Neural progenitor cell (in vitro differentiated cells): Measurements from ENCODE around the gene KAZN. TPM values are rescaled to one million over a fixed set of nuclear protein-coding genes. Genes with fewer than 3 reads are reported as not detected.

ENCODE experiments used
- DNase-seq: peaks from one replicate; pipeline ENCODE4 v3.0.0-alpha.2; 2016; ENCODE audit warnings: low spot score
- H2AFZ ChIP-seq: fragments of 200-600 bp; sonication (generic); replicated peaks from 2 replicates; pipeline ENCODE4 v1.6.1; 2016; ENCODE audit warnings: antibody characterized with exemption
- H3F3A ChIP-seq: fragments of 200-600 bp; sonication (generic); 2 replicates; pipeline ENCODE4 v1.6.1; 2016; ENCODE audit warnings: antibody characterized with exemption, low read depth
- H3K27ac ChIP-seq: fragments of 200-600 bp; sonication (generic); 2 replicates; pipeline ENCODE4 v1.5.1; 2016; ENCODE audit warnings: mild to moderate bottlenecking
- H3K27me3 ChIP-seq: fragments of 200-600 bp; sonication (generic); 2 replicates; pipeline ENCODE4 v1.6.1; 2016; ENCODE audit warnings: mild to moderate bottlenecking, moderate library complexity
- H3K36me3 ChIP-seq: fragments of 200-600 bp; sonication (generic); 2 replicates; pipeline ENCODE4 v1.5.1; 2016
- H3K4me1 ChIP-seq: fragments of 200-600 bp; sonication (generic); 2 replicates; pipeline ENCODE4 v1.6.1; 2016; ENCODE audit warnings: mixed run types
- H3K4me2 ChIP-seq: fragments of 200-600 bp; sonication (generic); 2 replicates; pipeline ENCODE4 v1.6.1; 2016
- H3K4me3 ChIP-seq: fragments of 200-600 bp; sonication (generic); 2 replicates; pipeline ENCODE4 v1.5.1; 2016
- H3K79me2 ChIP-seq: fragments of 200-600 bp; sonication (generic); 2 replicates; pipeline ENCODE4 v1.6.1; 2016; ENCODE audit warnings: low read depth
- H3K9ac ChIP-seq: fragments of 200-600 bp; sonication (generic); 2 replicates; pipeline ENCODE4 v1.6.1; 2016
- H3K9me3 ChIP-seq: fragments of 200-600 bp; sonication (generic); 2 replicates; pipeline ENCODE4 v1.5.1; 2016; ENCODE audit warnings: low read depth
- H4K20me1 ChIP-seq: fragments of 200-600 bp; sonication (generic); 2 replicates; pipeline ENCODE4 v1.6.1; 2016; ENCODE audit warnings: low read depth
- H3K27ac Mint-ChIP-seq: 3 replicates; pipeline ENCODE4 v1.8.0; 2021; ENCODE audit warnings: mixed read lengths
- H3K27me3 Mint-ChIP-seq: 2 replicates; pipeline ENCODE4 v1.8.0; 2022; ENCODE audit warnings: low read depth, mild to moderate bottlenecking, inconsistent platforms, moderate library complexity, mixed read lengths; ENCODE audit not compliant: insufficient read depth
- H3K36me3 Mint-ChIP-seq: 3 replicates; pipeline ENCODE4 v1.8.0; 2021; ENCODE audit warnings: mixed read lengths
- H3K4me1 Mint-ChIP-seq: 3 replicates; pipeline ENCODE4 v1.8.0; 2021; ENCODE audit warnings: mixed read lengths
- H3K4me3 Mint-ChIP-seq: 3 replicates; pipeline ENCODE4 v1.8.0; 2021; ENCODE audit warnings: mild to moderate bottlenecking, moderate library complexity, mixed read lengths
- H3K9me3 Mint-ChIP-seq: 3 replicates; pipeline ENCODE4 v1.8.0; 2020; ENCODE audit warnings: mixed read lengths
- CTCF ChIP-seq: fragments of 200-600 bp; sonication (generic); IDR thresholded peaks from 2 replicates; pipeline ENCODE4 v1.5.1; 2017; ENCODE audit warnings: antibody characterized with exemption, mild to moderate bottlenecking
- EZH2 ChIP-seq: fragments of 200-600 bp; sonication (generic); IDR thresholded peaks from 2 replicates; pipeline ENCODE4 v1.6.1; 2017; ENCODE audit warnings: antibody characterized with exemption, mild to moderate bottlenecking, moderate library complexity
- EZH2phosphoT487 ChIP-seq: fragments of 200-600 bp; sonication (generic); IDR thresholded peaks from 2 replicates; pipeline ENCODE4 v1.6.1; 2017; ENCODE audit warnings: antibody characterized with exemption
- total RNA-seq: library from RNA; depleted of rRNA; stranded (reverse); fragments of >200 nt; gene quantifications from 2 replicates; pipeline ENCODE4 v1.2.3, GENCODE V29; 2015; ENCODE audit warnings: low replicate concordance

The KAZN gene
- total RNA-seq, 1 donor from 2014 or later: 6.1 TPM

DNA sequence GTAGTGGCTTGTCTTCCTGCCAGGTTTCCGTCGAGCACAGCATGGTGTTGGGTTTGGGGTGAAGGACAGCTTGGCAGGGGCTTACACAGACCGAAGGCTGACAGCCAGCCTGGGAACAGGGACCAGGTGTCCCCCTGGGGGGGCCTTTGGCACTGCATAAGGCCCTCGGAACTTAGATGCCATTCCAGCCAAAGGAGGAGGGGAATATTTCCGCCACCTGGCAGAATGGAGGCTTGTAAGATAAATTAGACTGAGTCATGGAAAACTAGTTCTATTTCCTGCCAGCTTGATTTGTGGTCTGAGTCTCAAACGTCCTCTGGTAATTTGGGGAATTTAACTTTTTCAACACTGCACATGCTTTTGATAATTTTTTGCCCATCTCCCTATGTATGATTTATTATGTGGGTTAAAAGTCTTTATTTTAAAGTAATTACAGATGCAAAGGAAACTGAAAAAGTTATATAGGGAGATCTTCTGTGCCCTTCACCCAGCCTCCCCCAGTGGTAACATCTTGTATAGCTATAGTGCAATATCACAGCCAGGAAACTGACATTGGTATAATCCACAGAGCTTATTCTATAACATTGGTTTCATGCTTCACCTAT lies 543.6 kb downstream of the KAZN start:
- H2AFZ ChIP-seq: no peak overlapping the region
- no peaks in the 10 kb centered on the region for H3K27me3 ChIP-seq
- no peak overlapping the region for H3K27ac ChIP-seq
- Mint-ChIP-seq H3K27me3 (peaks cover 23% of the 10 kb centered on the region), H3K9me3 (peaks cover 3% of the 10 kb centered on the region), H3K4me1 (peaks cover 39% of the 10 kb centered on the region), H3K4me3 (no peak overlapping the region), H3K27ac (no peak overlapping the region), H3K36me3 (no peaks in the 10 kb centered on the region)
- H3K4me1 ChIP-seq: peaks cover 3% of the 10 kb centered on the region
- H4K20me1 ChIP-seq: no peaks in the 10 kb centered on the region
- H3K9me3 ChIP-seq: no peaks in the 10 kb centered on the region
- peaks cover 6% of the 10 kb centered on the region for H3F3A ChIP-seq
- DNase-seq: no peak
- no peak overlapping the region for H3K9ac ChIP-seq
- no peaks in the 10 kb centered on the region for H3K36me3 ChIP-seq
- H3K4me3 ChIP-seq: no peak overlapping the region
- no peak for TF ChIP-seq CTCF
- TF ChIP-seq EZH2: no peak
- TF ChIP-seq EZH2phosphoT487: no peak
- no peak overlapping the region for H3K4me2 ChIP-seq
- no peaks in the 10 kb centered on the region for H3K79me2 ChIP-seq

GRCh38 chr1:15145327-15145726 lies 546.8 kb downstream of the KAZN start:
- Histone ChIP-seq H3K4me3 (no peak overlapping the region), H3K27ac (no peak overlapping the region), H3F3A (no peaks in the 10 kb centered on the region), H3K79me2 (no peaks in the 10 kb centered on the region), H3K27me3 (peaks cover 25% of the 10 kb centered on the region), H3K9ac (no peak overlapping the region), H3K4me2 (no peak overlapping the region), H3K36me3 (no peaks in the 10 kb centered on the region), H3K9me3 (no peaks in the 10 kb centered on the region), H4K20me1 (no peaks in the 10 kb centered on the region), H2AFZ (no peak overlapping the region), H3K4me1 (no peaks in the 10 kb centered on the region)
- Mint-ChIP-seq H3K9me3 (peaks cover 3% of the 10 kb centered on the region), H3K4me1 (peaks cover 28% of the 10 kb centered on the region), H3K36me3 (no peaks in the 10 kb centered on the region), H3K27ac (no peak overlapping the region), H3K27me3 (peaks cover 13% of the 10 kb centered on the region), H3K4me3 (peak overlapping the region; percentile 46)
- no peak for TF ChIP-seq CTCF
- TF ChIP-seq EZH2: no peak
- no peak for TF ChIP-seq EZH2phosphoT487
- DNase-seq: no peak

GRCh38 chr1:15146142-15146680 lies 547.7 kb downstream of the KAZN start:
- no peak overlapping the region for H3K9ac ChIP-seq
- H3K36me3 ChIP-seq: no peaks in the 10 kb centered on the region
- Mint-ChIP-seq H3K4me1 (peaks cover 21% of the 10 kb centered on the region), H3K36me3 (no peaks in the 10 kb centered on the region), H3K27me3 (peaks cover 13% of the 10 kb centered on the region), H3K4me3 (no peak overlapping the region), H3K27ac (peak overlapping the region; percentile 67), H3K9me3 (no peaks in the 10 kb centered on the region)
- H3F3A ChIP-seq: no peaks in the 10 kb centered on the region
- no peak overlapping the region for H2AFZ ChIP-seq
- H3K4me3 ChIP-seq: no peak overlapping the region
- H3K9me3 ChIP-seq: no peaks in the 10 kb centered on the region
- H3K4me2 ChIP-seq: no peak overlapping the region
- no peaks in the 10 kb centered on the region for H3K79me2 ChIP-seq
- no peak overlapping the region for H3K27ac ChIP-seq
- TF ChIP-seq CTCF (no peak), EZH2 (no peak), EZH2phosphoT487 (no peak)
- no peak for DNase-seq
- peaks cover 34% of the 10 kb centered on the region for H3K27me3 ChIP-seq
- H4K20me1 ChIP-seq: no peaks in the 10 kb centered on the region
- H3K4me1 ChIP-seq: no peaks in the 10 kb centered on the region
